Upper lobe of left lung (tissue), 6 donors: ENCODE measurements around the gene PDZD2. TPM values are rescaled to one million over a fixed set of nuclear protein-coding genes. Genes with fewer than 3 reads are reported as not detected.
A peak's percentile ranks its signal among the peaks of the same experiment; 100 is the strongest.

ENCODE experiments used
- ATAC-seq, 2 donors: fragments of 200-7000 bp; cut with Tn5 transposase; one replicate each; pipeline ENCODE4 v1.9.1; 2022; ENCODE audit warnings: mild to moderate bottlenecking in 2 of 2, moderate library complexity in 2 of 2; ENCODE audit not compliant: low FRiP score in 2 of 2
- DNase-seq, 2 donors: peaks; one replicate each; pipeline ENCODE4 v3.0.0-alpha.2; 2019 to 2020
- H3K27ac ChIP-seq, 4 donors: fragments of 200-600 bp; sonication (generic); one replicate each; pipeline ENCODE4 v1.5.1; 2016 to 2019
- H3K27me3 ChIP-seq, 4 donors: fragments of 200-600 bp; sonication (generic); one replicate each; pipeline ENCODE4 v1.5.1; 2017 to 2019
- H3K36me3 ChIP-seq, 4 donors: fragments of 200-600 bp; sonication (generic); one replicate each; pipeline ENCODE4 v1.5.1; 2016 to 2019
- H3K4me1 ChIP-seq, 4 donors: fragments of 200-600 bp; sonication (generic); one replicate each; pipeline ENCODE4 v1.5.1; 2018 to 2019
- H3K4me3 ChIP-seq, 4 donors: fragments of 200-600 bp; sonication (generic); one replicate each; pipeline ENCODE4 v1.5.1; 2017 to 2019; ENCODE audit warnings: mild to moderate bottlenecking in 2 of 4, moderate library complexity in 1 of 4
- H3K9me3 ChIP-seq, 4 donors: fragments of 200-600 bp; sonication (generic); one replicate each; pipeline ENCODE4 v1.5.1; 2018 to 2019
- EP300 ChIP-seq, 4 donors: sonication (generic); formaldehyde crosslinking; IDR thresholded peaks; one replicate each; pipeline ENCODE4 v1.5.1; 2017; ENCODE audit warnings: antibody characterized with exemption in 4 of 4, control low read depth in 2 of 4
- POLR2A ChIP-seq, 4 donors: fragments of 450-650 bp; IDR thresholded peaks; one replicate each; pipeline ENCODE4 v1.5.1; 2016 to 2017; ENCODE audit warnings: antibody characterized with exemption in 4 of 4, mild to moderate bottlenecking in 2 of 4
- POLR2AphosphoS5 ChIP-seq, 2 donors: sonication (generic); formaldehyde crosslinking; IDR thresholded peaks; one replicate each; pipeline ENCODE4 v1.5.1; 2017; ENCODE audit warnings: antibody characterized with exemption in 2 of 2
- WGBS, 2 donors: methylation state at CpG; one replicate each; pipeline ENCODE4 v1.1.5; 2017 to 2018; 5-methylcytosine and 5-hydroxymethylcytosine counted together
- total RNA-seq, 6 donors: library from RNA; depleted of rRNA in 4 of 6; stranded (reverse); fragments of >200 nt in 4 of 6; gene quantifications; one replicate each; pipeline versions ENCODE4 v1.1.0 to v1.2.1, GENCODE V29; 2016 to 2021
- TF ChIP-seq, protein P1 (sequence below), 6 experiments: fragments of 450-650 bp in 4 of 6; fragments of 200-600 bp in 2 of 6; sonication (generic) in 2 of 6; IDR thresholded peaks; one replicate each; pipeline ENCODE4 v1.5.1; 2016 to 2019; ENCODE audit warnings: antibody characterized with exemption in 6 of 6
- donor health status: DM: no; HTN: no; CAD: no; lungs with moderate emphysema.
- donor health status: DM: no; HTN: yes; CAD: no; lungs with severe emphysema.

The PDZD2 gene
- total RNA-seq, 6 donors from 2014 or later = 53.4 to 73.6 (median 68.4) TPM

DNA sequence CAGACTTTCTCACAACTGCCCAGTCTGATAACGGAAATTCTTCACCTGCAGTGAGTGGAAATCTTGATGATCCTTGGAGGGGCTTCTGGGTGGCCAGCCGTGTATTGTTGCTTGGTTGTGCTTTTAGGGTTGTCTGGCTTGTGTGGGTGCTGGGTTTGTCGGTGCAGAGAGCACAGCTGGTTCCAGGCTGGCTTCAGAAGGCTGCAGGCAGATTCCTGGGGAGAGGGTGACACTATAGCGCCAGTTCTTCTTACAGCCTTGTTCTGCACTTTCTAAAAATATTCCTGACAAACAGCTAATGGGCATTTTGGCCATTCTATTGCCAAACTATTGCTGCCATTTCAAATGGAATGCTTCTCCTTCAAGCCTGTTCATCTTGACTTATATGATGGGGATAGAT is 99.3 kb downstream of the PDZD2 start:
- 79 to 84% methylated on average over 3 to 4 of the region's 4 CpGs for WGBS, 2 donors
- DNase-seq = no peak
- Histone ChIP-seq H3K4me1 (peaks cover 0 to 7% (median 2%) of the 10 kb centered on the region in 4 donors), H3K36me3 (no peaks in the 10 kb centered on the region), H3K27ac (no peak overlapping the region), H3K9me3 (no peaks in the 10 kb centered on the region), H3K27me3 (no peaks in the 10 kb centered on the region), H3K4me3 (no peak overlapping the region)
- no peak for ATAC-seq
- TF ChIP-seq POLR2A (IDR thresholded peaks at IDR 0.05) (no peak), POLR2AphosphoS5 (IDR thresholded peaks at IDR 0.05) (no peak), EP300 (IDR thresholded peaks at IDR 0.05) (no peak)
- TF ChIP-seq, protein P1, sequence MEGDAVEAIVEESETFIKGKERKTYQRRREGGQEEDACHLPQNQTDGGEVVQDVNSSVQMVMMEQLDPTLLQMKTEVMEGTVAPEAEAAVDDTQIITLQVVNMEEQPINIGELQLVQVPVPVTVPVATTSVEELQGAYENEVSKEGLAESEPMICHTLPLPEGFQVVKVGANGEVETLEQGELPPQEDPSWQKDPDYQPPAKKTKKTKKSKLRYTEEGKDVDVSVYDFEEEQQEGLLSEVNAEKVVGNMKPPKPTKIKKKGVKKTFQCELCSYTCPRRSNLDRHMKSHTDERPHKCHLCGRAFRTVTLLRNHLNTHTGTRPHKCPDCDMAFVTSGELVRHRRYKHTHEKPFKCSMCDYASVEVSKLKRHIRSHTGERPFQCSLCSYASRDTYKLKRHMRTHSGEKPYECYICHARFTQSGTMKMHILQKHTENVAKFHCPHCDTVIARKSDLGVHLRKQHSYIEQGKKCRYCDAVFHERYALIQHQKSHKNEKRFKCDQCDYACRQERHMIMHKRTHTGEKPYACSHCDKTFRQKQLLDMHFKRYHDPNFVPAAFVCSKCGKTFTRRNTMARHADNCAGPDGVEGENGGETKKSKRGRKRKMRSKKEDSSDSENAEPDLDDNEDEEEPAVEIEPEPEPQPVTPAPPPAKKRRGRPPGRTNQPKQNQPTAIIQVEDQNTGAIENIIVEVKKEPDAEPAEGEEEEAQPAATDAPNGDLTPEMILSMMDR (IDR thresholded peaks at IDR 0.05) = no peak

DNA sequence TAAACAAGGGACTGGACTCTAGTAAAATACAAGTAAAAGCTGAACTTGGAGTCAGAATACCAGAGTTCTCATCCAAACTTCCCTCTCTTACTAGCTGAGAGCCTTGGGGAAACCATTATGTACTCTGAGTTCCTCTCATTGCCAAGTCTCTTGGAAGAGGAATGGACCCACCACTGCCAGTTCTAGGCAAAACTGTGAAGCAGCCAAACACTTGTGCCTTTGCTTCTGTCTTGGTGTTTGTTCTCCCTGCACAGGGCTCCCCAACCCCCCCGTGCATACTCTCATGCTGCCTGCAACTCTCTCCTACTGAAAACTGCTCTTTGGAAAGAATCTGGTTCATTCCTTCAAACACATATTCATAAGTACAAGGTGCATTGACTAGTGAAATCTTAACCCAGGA is 102.6 kb downstream of the PDZD2 start:
- ATAC-seq = peak in 1 of 2 donors; percentile 51
- TF ChIP-seq, protein P1 (IDR thresholded peaks at IDR 0.05) = no peak
- TF ChIP-seq POLR2AphosphoS5 (IDR thresholded peaks at IDR 0.05) = no peak
- no peak for TF ChIP-seq EP300 (IDR thresholded peaks at IDR 0.05)
- TF ChIP-seq POLR2A (IDR thresholded peaks at IDR 0.05) = no peak
- Histone ChIP-seq H3K4me1 (peaks cover 0 to 7% (median 2%) of the 10 kb centered on the region in 4 donors), H3K4me3 (no peak overlapping the region), H3K9me3 (no peaks in the 10 kb centered on the region), H3K36me3 (no peaks in the 10 kb centered on the region), H3K27me3 (no peaks in the 10 kb centered on the region), H3K27ac (no peak overlapping the region)
- peak in 1 of 2 donors; percentile 30 for DNase-seq
- 55 to 67% methylated on average over 1 of the region's 1 CpG for WGBS, 2 donors

DNA sequence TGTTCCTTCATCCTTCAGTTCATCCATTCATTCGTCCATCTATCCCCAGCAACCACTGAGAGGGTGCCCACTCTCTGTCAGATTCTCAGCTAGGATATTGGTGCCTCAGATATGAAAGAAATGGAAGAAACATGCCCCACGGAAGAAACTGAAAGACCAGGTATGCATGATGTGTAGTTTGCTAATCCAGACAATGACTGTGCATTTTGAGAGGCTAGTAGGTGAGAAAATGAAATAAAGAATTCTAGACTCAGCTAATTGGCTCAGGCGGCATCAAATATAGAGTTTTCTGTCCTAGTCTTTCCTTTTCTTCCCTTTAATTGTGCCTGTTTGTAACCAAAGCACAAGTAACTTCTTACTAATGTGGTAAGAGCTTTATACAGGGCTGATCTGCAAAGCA is 104.7 kb downstream of the PDZD2 start:
- Histone ChIP-seq H3K27ac (no peak overlapping the region), H3K36me3 (no peaks in the 10 kb centered on the region), H3K4me3 (no peak overlapping the region), H3K9me3 (no peaks in the 10 kb centered on the region), H3K27me3 (no peaks in the 10 kb centered on the region), H3K4me1 (peaks cover 0 to 7% (median 2%) of the 10 kb centered on the region in 4 donors)
- DNase-seq = no peak
- TF ChIP-seq POLR2A (IDR thresholded peaks at IDR 0.05) (no peak), POLR2AphosphoS5 (IDR thresholded peaks at IDR 0.05) (no peak), EP300 (IDR thresholded peaks at IDR 0.05) (no peak)
- TF ChIP-seq, protein P1 (IDR thresholded peaks at IDR 0.05) = no peak
- 87 to 93% methylated on average over 3 of the region's 3 CpGs for WGBS, 2 donors
- no peak for ATAC-seq

DNA sequence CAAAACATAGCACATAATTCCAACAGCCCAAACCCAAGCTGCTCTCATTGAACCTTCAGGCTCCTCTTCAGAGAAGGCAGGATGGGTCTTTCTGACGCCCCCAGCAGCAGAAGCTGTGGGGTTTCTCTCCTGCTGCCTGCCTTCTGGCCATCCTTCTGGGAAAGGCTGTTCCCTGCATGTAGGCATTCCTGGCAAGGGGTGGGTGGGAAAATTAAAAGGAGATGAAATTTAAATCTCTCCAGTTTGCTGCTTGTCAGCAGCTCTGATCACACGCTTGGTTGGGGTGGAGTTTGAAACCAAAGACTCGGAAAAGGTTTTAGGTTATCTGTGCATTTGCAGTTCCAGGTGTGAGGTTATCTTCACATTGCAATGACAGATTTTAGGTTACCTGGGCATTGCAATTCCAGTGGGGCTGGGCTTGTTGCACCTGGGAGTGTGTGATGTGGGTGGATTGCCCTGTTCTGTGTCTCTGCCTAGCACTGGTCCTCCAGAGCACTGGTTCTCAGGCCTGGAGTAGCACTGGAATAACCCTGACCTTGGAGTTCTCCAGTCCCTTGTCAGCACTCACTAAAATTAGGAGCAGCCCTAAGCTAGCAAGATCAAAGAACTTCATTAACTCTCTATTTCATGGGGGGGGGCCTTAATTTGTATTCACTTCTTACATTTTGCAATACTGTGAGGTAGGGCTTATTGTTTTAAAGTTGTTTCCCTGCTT is 109.7 kb downstream of the PDZD2 start:
- H3K4me3 ChIP-seq = no peak overlapping the region
- no peak overlapping the region for H3K27ac ChIP-seq
- 91 to 100% methylated on average over 3 of the region's 3 CpGs for WGBS, 2 donors
- no peaks in the 10 kb centered on the region for H3K36me3 ChIP-seq
- DNase-seq = no peak
- no peak for TF ChIP-seq POLR2AphosphoS5 (IDR thresholded peaks at IDR 0.05)
- TF ChIP-seq, protein P1 (IDR thresholded peaks at IDR 0.05) = no peak
- no peak for TF ChIP-seq EP300 (IDR thresholded peaks at IDR 0.05)
- no peak for TF ChIP-seq POLR2A (IDR thresholded peaks at IDR 0.05)
- no peaks in the 10 kb centered on the region for H3K4me1 ChIP-seq
- no peaks in the 10 kb centered on the region for H3K27me3 ChIP-seq
- no peak for ATAC-seq
- no peaks in the 10 kb centered on the region for H3K9me3 ChIP-seq

DNA sequence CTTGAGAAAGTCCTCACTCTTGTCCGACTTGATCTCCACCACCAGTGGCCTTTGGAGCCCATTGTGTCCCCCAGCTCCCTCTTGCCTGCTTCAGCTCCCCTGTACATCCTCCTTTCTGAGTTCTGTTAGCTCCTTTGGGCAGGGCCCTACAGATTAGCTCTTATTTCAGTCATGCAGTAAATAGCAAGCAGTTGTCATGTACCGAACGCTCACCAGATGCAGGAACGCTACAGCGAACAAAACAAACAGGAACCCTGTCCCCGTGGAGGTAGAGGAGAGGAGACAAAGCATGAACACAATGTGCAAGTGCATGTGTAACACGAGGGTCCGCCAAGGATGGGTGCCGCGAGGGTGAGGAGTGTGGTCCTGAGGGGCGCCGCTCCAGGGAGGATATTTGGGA is 111.3 kb downstream of the PDZD2 start:
- TF ChIP-seq POLR2A (IDR thresholded peaks at IDR 0.05) = no peak
- TF ChIP-seq, protein P1 (IDR thresholded peaks at IDR 0.05) = no peak
- no peak for TF ChIP-seq EP300 (IDR thresholded peaks at IDR 0.05)
- TF ChIP-seq POLR2AphosphoS5 (IDR thresholded peaks at IDR 0.05) = no peak
- Histone ChIP-seq H3K27me3 (no peaks in the 10 kb centered on the region), H3K36me3 (no peaks in the 10 kb centered on the region), H3K27ac (no peak overlapping the region), H3K4me1 (no peaks in the 10 kb centered on the region), H3K9me3 (no peaks in the 10 kb centered on the region), H3K4me3 (no peak overlapping the region)
- ATAC-seq (no peak), DNase-seq (peak in 1 of 2 donors; percentile 20)
- 87 to 88% methylated on average over 12 of the region's 12 CpGs for WGBS, 2 donors
